ENCODE measurements around the gene IQGAP2.

- TF ChIP-seq CTCF (IDR thresholded peaks at IDR 0.05) (peak; percentile 74; the same call in 1 of the 2 replicates), REST (IDR thresholded peaks at IDR 0.05; ENCODE audit: insufficient read depth in 1 of 2, low read depth in 2 of 2, low read length in 1 of 2) (no peak), POLR2AphosphoS5 (IDR thresholded peaks at IDR 0.05; ENCODE audit: low read depth, low read length) (no peak)
Observed at GRCh38 chr5:76641514-76642120, 238.5 kb downstream of the IQGAP2 start.
